Activated T-helper 2 cell treated with anti-CD3 and anti-CD28 coated beads, Interferon-gamma antibody, Interleukin-2, Interleukin-4, amounts not matched to agents 10 μg/mL and 5 μg/mL and 100 μg/mL, durations not matched to agents 14 hours and 24 hours and 36 hours (primary cell): ENCODE results near the gene FAHD1. TPM values are rescaled to one million over a fixed set of nuclear protein-coding genes. Genes with fewer than 3 reads are reported as not detected.
"Not testable (repeated sequence)": the region's sequence is repeated elsewhere in the genome, so short reads cannot be mapped to it uniquely, and the experiment has no call there.

ENCODE experiments used
- DNase-seq: peaks from one replicate; pipeline ENCODE4 v3.0.0; 2021; ENCODE audit warnings: low spot score
- H3K27ac Mint-ChIP-seq: one replicate; pipeline ENCODE4 v1.8.0; 2021; ENCODE audit warnings: mixed read lengths
- H3K27me3 Mint-ChIP-seq: one replicate; pipeline ENCODE4 v1.8.0; 2021; ENCODE audit warnings: low read depth, mixed read lengths
- H3K36me3 Mint-ChIP-seq: one replicate; pipeline ENCODE4 v1.8.0; 2021; ENCODE audit warnings: low read depth, mixed read lengths
- H3K4me1 Mint-ChIP-seq: one replicate; pipeline ENCODE4 v1.8.0; 2021; ENCODE audit warnings: low read depth, mixed read lengths
- H3K4me3 Mint-ChIP-seq: one replicate; pipeline ENCODE4 v1.8.0; 2021; ENCODE audit warnings: low read depth, mild to moderate bottlenecking, moderate library complexity, mixed read lengths
- H3K9me3 Mint-ChIP-seq: one replicate; pipeline ENCODE4 v1.8.0; 2021; ENCODE audit warnings: mixed read lengths
- intact Hi-C: fragments of 100-400 bp; cut with micrococcal nuclease; formaldehyde crosslinking; loops from one replicate; pipeline ENCODE4 v1.15.1; 2023
- total RNA-seq: library from RNA; stranded (reverse); gene quantifications from 2 replicates; pipeline ENCODE4 v1.2.3, GENCODE V29; 2022

FAHD1 gene
- total RNA-seq, 1 donor from 2014 or later: 17.6 TPM

DNA sequence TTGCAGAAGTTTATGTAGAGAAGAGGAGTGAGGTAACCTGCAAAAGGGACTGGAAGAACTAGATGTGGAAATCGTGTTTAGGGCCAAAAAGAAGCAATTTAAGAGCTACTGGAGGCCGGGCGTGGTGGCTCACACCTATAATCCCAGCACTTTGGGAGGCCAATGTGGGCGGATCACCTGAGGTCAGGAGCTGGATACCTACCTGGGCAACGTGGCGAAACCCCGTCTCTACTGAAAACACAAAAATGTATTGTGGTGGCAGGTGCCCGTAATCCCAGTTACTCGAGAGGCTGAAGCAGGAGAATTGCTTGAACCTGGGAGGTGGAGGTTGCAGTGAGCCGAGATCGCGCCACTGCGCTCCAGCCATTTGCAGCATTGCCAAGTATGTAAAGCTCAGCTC, 49.1 kb downstream of the FAHD1 start:
- H3K27ac Mint-ChIP-seq, intact Hi-C loops, DNase-seq, H3K4me1 Mint-ChIP-seq, H3K4me3 Mint-ChIP-seq, H3K36me3 Mint-ChIP-seq, H3K9me3 Mint-ChIP-seq: not testable (repeated sequence)
- H3K27me3 Mint-ChIP-seq: peaks cover 22% of the 10 kb centered on the region

DNA sequence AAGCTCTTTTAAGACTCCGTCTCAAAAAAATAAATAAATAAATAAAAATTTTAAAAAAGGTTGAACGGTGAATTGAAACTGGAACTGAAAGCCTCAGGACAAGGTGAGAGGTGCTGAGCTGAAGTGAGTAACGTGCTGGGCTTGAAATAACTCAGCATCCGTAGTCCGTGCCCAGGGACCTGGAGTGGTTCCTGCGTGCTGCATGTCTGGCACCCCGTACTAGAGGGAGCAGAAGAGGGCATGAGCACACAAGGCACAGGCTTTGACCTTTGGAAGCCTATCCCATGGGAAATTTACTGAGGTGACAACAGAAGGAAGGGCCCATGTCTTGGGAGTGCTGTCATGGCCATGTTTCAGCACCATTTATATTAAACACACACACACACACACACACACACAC, 49.5 kb downstream of the FAHD1 start:
- H3K9me3 Mint-ChIP-seq: no peaks in the 10 kb centered on the region
- H3K27me3 Mint-ChIP-seq: peaks cover 22% of the 10 kb centered on the region
- intact Hi-C loops: no loop called here
- DNase-seq: no peak
- H3K4me3 Mint-ChIP-seq: no peak overlapping the region
- H3K27ac Mint-ChIP-seq: no peak overlapping the region
- no peaks in the 10 kb centered on the region for H3K36me3 Mint-ChIP-seq
- H3K4me1 Mint-ChIP-seq: no peaks in the 10 kb centered on the region

DNA sequence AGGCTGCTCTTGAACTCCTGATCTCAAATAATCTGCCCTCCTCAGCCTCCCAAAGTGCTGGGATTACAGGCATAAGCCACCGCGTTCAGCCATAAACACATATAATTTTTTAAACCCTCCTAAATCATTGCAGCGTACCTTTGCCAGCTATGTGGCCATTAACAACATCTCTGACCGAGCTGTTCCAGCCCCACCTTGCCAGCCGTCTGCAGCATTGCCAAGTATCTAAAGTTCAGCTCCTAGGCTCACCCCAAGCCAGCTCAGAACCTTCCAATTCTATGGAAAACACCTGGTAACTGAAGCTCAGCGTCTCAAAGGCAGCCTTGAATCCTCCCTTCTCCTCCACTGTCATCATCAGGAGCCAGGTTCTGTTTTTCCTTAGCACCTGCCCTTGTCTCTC, 50.1 kb downstream of the FAHD1 start:
- intact Hi-C loops: no loop called here
- H3K27ac Mint-ChIP-seq: no peak overlapping the region
- no peak for DNase-seq
- peaks cover 21% of the 10 kb centered on the region for H3K27me3 Mint-ChIP-seq
- no peaks in the 10 kb centered on the region for H3K36me3 Mint-ChIP-seq
- H3K4me3 Mint-ChIP-seq: no peak overlapping the region
- no peaks in the 10 kb centered on the region for H3K4me1 Mint-ChIP-seq
- no peaks in the 10 kb centered on the region for H3K9me3 Mint-ChIP-seq

DNA sequence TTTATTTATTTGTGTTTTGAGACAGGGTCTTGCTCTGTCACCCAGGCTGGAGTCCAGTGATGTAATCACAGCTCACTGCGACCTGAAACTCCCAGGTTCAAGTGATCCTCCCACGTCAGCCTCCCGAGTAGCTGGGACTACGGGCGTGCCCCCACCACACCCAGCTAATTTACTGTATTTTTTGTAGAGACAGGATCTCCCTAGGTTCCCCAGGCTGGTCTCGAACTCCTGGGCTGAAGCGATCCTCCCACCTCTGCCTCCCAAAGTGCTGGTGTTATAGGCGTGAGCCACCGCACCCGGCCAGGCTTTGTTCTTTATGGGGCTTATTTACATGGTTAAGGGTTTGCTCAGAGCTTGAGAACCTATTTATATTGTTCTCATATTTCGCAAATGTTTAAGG, 50.8 kb downstream of the FAHD1 start:
- Mint-ChIP-seq H3K4me1 (no peaks in the 10 kb centered on the region), H3K27ac (no peak overlapping the region), H3K4me3 (no peak overlapping the region), H3K36me3 (no peaks in the 10 kb centered on the region), H3K9me3 (no peaks in the 10 kb centered on the region), H3K27me3 (peaks cover 16% of the 10 kb centered on the region)
- DNase-seq: no peak
- intact Hi-C loops: no loop called here

DNA sequence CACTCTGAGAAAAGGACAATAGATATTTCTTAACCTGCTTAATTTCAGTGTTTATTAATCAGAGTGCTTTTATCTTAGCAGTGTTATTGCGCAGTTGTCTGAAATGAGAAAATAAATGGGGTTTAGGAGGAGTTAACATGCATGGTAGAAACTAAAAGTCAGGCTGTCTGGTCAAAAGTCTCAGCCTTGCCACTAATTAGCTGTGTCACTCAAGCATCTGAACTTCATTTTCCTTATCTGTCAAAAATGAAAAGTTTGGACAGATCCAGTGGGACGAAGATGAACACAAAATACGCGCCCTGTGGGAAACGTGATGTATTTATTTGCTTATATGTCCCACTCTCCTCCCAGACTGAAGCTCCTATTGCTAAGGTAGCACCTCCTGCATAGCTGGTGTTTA, 51.2 kb downstream of the FAHD1 start:
- Mint-ChIP-seq H3K4me3 (no peak overlapping the region), H3K9me3 (no peaks in the 10 kb centered on the region), H3K27ac (no peak overlapping the region), H3K36me3 (no peaks in the 10 kb centered on the region), H3K4me1 (no peaks in the 10 kb centered on the region), H3K27me3 (peaks cover 16% of the 10 kb centered on the region)
- intact Hi-C loops: no loop called here
- DNase-seq: no peak

Other genes with a start within 250 kb of the FAHD1 start
- gene IFT140, start 215.1 kb upstream of the FAHD1 start, total RNA-seq: 8.4 and 10.7 TPM in 2 replicates
- gene CRAMP1, start 214.8 kb upstream of the FAHD1 start, total RNA-seq: 33.6 and 34.3 TPM in 2 replicates
- 95.0 and 98.0 TPM in 2 replicates for gene JPT2, start 148.9 kb upstream of the FAHD1 start, total RNA-seq
- 74.8 and 77.5 TPM in 2 replicates for gene MAPK8IP3, start 121.0 kb upstream of the FAHD1 start, total RNA-seq
- gene NME3, start 55.7 kb upstream of the FAHD1 start, total RNA-seq: 45.6 and 46.1 TPM in 2 replicates
- gene EME2, start 54.4 kb upstream of the FAHD1 start, total RNA-seq: 26.1 and 26.2 TPM in 2 replicates
- gene MRPS34, start 54.1 kb upstream of the FAHD1 start, total RNA-seq: 179 and 184 TPM in 2 replicates
- gene SPSB3, start 44.6 kb upstream of the FAHD1 start, total RNA-seq: 27.1 and 28.3 TPM in 2 replicates
- 64.5 and 66.7 TPM in 2 replicates for gene NUBP2, start 44.2 kb upstream of the FAHD1 start, total RNA-seq
- gene IGFALS, start 33.5 kb upstream of the FAHD1 start, total RNA-seq: not detected in 2 replicates
- gene HAGH, start 381 bp upstream of the FAHD1 start, total RNA-seq: 60.3 and 67.6 TPM in 2 replicates
- not detected in 2 replicates for gene MEIOB, start 45.0 kb downstream of the FAHD1 start, total RNA-seq
- not detected in 2 replicates for gene HS3ST6, start 91.2 kb downstream of the FAHD1 start, total RNA-seq
- 33.5 and 35.0 TPM in 2 replicates for gene MSRB1, start 116.0 kb downstream of the FAHD1 start, total RNA-seq
- gene RPL3L, start 127.5 kb downstream of the FAHD1 start, total RNA-seq: 0.66 and 0.85 TPM in 2 replicates
- gene NDUFB10, start 132.3 kb downstream of the FAHD1 start, total RNA-seq: 132 TPM in 2 replicates
- gene RPS2, start 137.6 kb downstream of the FAHD1 start, total RNA-seq: 3,560 and 3,687 TPM in 2 replicates
- gene RNF151, start 139.7 kb downstream of the FAHD1 start, total RNA-seq: 0.39 TPM in 1 of 2 replicates, not detected in the other
- 64.2 and 72.5 TPM in 2 replicates for gene TBL3, start 144.8 kb downstream of the FAHD1 start, total RNA-seq
- 0.21 and 0.23 TPM in 2 replicates for gene NOXO1, start 154.3 kb downstream of the FAHD1 start, total RNA-seq
- gene GFER, start 157.0 kb downstream of the FAHD1 start, total RNA-seq: 39.2 and 40.0 TPM in 2 replicates
- 21.1 and 21.3 TPM in 2 replicates for gene SYNGR3, start 162.8 kb downstream of the FAHD1 start, total RNA-seq
- gene ZNF598, start 182.6 kb downstream of the FAHD1 start, total RNA-seq: 82.0 and 83.3 TPM in 2 replicates
- gene NPW, start 192.6 kb downstream of the FAHD1 start, total RNA-seq: 4.2 and 5.1 TPM in 2 replicates
- gene NHERF2, start 199.7 kb downstream of the FAHD1 start, total RNA-seq: 2.3 and 2.6 TPM in 2 replicates
- gene NTHL1, start 220.6 kb downstream of the FAHD1 start, total RNA-seq: 43.5 and 54.7 TPM in 2 replicates
- gene TSC2, start 220.8 kb downstream of the FAHD1 start, total RNA-seq: 89.7 and 92.8 TPM in 2 replicates